Lung (tissue), 12 donors: ENCODE data around the gene MBOAT1. TPM values are rescaled to one million over a fixed set of nuclear protein-coding genes. Genes with fewer than 3 reads are reported as not detected.
"Not testable (repeated sequence)": the region's sequence is repeated elsewhere in the genome, so short reads cannot be mapped to it uniquely, and the experiment has no call there.

Experiments used
- ATAC-seq: fragments of 200-7000 bp; cut with Tn5 transposase; one replicate; pipeline ENCODE4 v1.9.1; 2020; ENCODE audit warnings: moderate number of reproducible peaks; ENCODE audit not compliant: insufficient read depth, low FRiP score
- DNase-seq, 3 donors: peaks; one replicate each; pipeline ENCODE4 v3.0.0-alpha.2; 2013 to 2017
- H3K27ac ChIP-seq, 2 donors: one replicate each; pipeline ENCODE4 v1.5.1; 2013; ENCODE audit warnings: mild to moderate bottlenecking in 2 of 2, moderate library complexity in 2 of 2, control low read depth in 1 of 2, inconsistent platforms in 1 of 2, low read depth in 1 of 2, low read length in 1 of 2
- H3K27me3 ChIP-seq, 3 donors: one replicate each; pipeline ENCODE4 v1.5.1; 2013; ENCODE audit warnings: low read length in 2 of 3; ENCODE audit not compliant: control insufficient read depth in 3 of 3, insufficient read depth in 3 of 3
- H3K36me3 ChIP-seq, 4 donors: one replicate each; pipeline ENCODE4 v1.5.1; 2013; ENCODE audit warnings: low read length in 4 of 4, mild to moderate bottlenecking in 1 of 4, moderate library complexity in 1 of 4; ENCODE audit not compliant: control insufficient read depth in 4 of 4, insufficient read depth in 4 of 4
- H3K4me1 ChIP-seq, 5 donors: one replicate each; pipeline ENCODE4 v1.5.1; 2013; ENCODE audit warnings: low read length in 5 of 5, mild to moderate bottlenecking in 2 of 5, moderate library complexity in 1 of 5; ENCODE audit not compliant: control insufficient read depth in 5 of 5, insufficient read depth in 5 of 5
- H3K4me3 ChIP-seq: one replicate; pipeline ENCODE4 v1.5.1; 2013; ENCODE audit warnings: mild to moderate bottlenecking, control low read depth, moderate library complexity
- H3K9ac ChIP-seq, 2 donors: one replicate each; pipeline ENCODE4 v1.5.1; 2013; ENCODE audit warnings: low read length in 2 of 2, control low read depth in 1 of 2; ENCODE audit not compliant: insufficient read depth in 1 of 2
- H3K9me3 ChIP-seq, 4 donors: one replicate each; pipeline ENCODE4 v1.5.1; 2013; ENCODE audit warnings: low read length in 3 of 4, mild to moderate bottlenecking in 1 of 4, moderate library complexity in 1 of 4; ENCODE audit not compliant: control insufficient read depth in 4 of 4, insufficient read depth in 3 of 4
- WGBS, 2 donors: extraction: QIAGEN DNeasy Blood & Tissue Kit; methylation state at CpG; one replicate each; pipeline ENCODE4 v1.1.7; 2013; 5-methylcytosine and 5-hydroxymethylcytosine counted together
- polyA plus RNA-seq, 2 donors: library from polyadenylated mRNA; stranded (reverse); fragments of 200-250 nt; gene quantifications; one replicate each; pipeline ENCODE4 v1.2.1, GENCODE V29; 2013
- total RNA-seq, 2 donors: library from RNA; depleted of rRNA in 1 of 2; stranded (reverse); fragments of >200 nt in 1 of 2; gene quantifications; one replicate each; pipeline ENCODE4 v1.2.1, GENCODE V29; 2014 to 2021
- TF ChIP-seq, protein P1 (sequence below): IDR thresholded peaks from 2 replicates; pipeline ENCODE4 v1.5.1; 2012; ENCODE audit warnings: mild to moderate bottlenecking; ENCODE audit errors: control extremely low read depth, extremely low read depth
- donor health status: control.
- donor health status: control.
- donor health status: Bipolar disorder and iron deficiency.
- donor health status: healthy.
- donor health status: DM: yes; HTN: yes; CAD: no.

MBOAT1 gene
- total and polyA plus RNA-seq, 4 donors, result 2.3 to 27.4 (median 8.7) TPM

- ATAC-seq, result no peak
- H3K9ac ChIP-seq, result no peak overlapping the region
- H3K27ac ChIP-seq, result no peak overlapping the region
- no peak overlapping the region for H3K4me3 ChIP-seq
- no peaks in the 10 kb centered on the region for H3K27me3 ChIP-seq
- no peaks in the 10 kb centered on the region for H3K9me3 ChIP-seq
- H3K4me1 ChIP-seq, result no peaks in the 10 kb centered on the region
- no peaks in the 10 kb centered on the region for H3K36me3 ChIP-seq
- no peak for DNase-seq
- WGBS, 2 donors, result 84 to 90% methylated on average over 6 of the region's 6 CpGs
- TF ChIP-seq, protein P1, sequence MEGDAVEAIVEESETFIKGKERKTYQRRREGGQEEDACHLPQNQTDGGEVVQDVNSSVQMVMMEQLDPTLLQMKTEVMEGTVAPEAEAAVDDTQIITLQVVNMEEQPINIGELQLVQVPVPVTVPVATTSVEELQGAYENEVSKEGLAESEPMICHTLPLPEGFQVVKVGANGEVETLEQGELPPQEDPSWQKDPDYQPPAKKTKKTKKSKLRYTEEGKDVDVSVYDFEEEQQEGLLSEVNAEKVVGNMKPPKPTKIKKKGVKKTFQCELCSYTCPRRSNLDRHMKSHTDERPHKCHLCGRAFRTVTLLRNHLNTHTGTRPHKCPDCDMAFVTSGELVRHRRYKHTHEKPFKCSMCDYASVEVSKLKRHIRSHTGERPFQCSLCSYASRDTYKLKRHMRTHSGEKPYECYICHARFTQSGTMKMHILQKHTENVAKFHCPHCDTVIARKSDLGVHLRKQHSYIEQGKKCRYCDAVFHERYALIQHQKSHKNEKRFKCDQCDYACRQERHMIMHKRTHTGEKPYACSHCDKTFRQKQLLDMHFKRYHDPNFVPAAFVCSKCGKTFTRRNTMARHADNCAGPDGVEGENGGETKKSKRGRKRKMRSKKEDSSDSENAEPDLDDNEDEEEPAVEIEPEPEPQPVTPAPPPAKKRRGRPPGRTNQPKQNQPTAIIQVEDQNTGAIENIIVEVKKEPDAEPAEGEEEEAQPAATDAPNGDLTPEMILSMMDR, result no peak
Measured at GRCh38 chr6:20252311-20252710, 40.0 kb upstream of the MBOAT1 start.

- 87 to 88% methylated on average over 5 of the region's 5 CpGs for WGBS, 2 donors
- H3K27ac ChIP-seq, result no peak overlapping the region
- no peak for ATAC-seq
- H3K4me3 ChIP-seq, result no peak overlapping the region
- H3K27me3 ChIP-seq, result no peaks in the 10 kb centered on the region
- no peaks in the 10 kb centered on the region for H3K9me3 ChIP-seq
- DNase-seq, result no peak
- H3K36me3 ChIP-seq, result no peaks in the 10 kb centered on the region
- no peaks in the 10 kb centered on the region for H3K4me1 ChIP-seq
- H3K9ac ChIP-seq, result no peak overlapping the region
- TF ChIP-seq, protein P1, result no peak
Measured at GRCh38 chr6:20251525-20251924, 39.3 kb upstream of the MBOAT1 start.

- Histone ChIP-seq H3K36me3 (no peaks in the 10 kb centered on the region), H3K27ac (no peak overlapping the region), H3K9me3 (no peaks in the 10 kb centered on the region), H3K4me3 (no peak overlapping the region), H3K27me3 (no peaks in the 10 kb centered on the region), H3K4me1 (no peaks in the 10 kb centered on the region), H3K9ac (no peak overlapping the region)
- ATAC-seq (no peak), DNase-seq (no peak)
- TF ChIP-seq, protein P1, result no peak
- WGBS, 2 donors, result 70 to 79% methylated on average over 2 of the region's 2 CpGs
Measured at GRCh38 chr6:20246125-20246524, 33.9 kb upstream of the MBOAT1 start.

DNA sequence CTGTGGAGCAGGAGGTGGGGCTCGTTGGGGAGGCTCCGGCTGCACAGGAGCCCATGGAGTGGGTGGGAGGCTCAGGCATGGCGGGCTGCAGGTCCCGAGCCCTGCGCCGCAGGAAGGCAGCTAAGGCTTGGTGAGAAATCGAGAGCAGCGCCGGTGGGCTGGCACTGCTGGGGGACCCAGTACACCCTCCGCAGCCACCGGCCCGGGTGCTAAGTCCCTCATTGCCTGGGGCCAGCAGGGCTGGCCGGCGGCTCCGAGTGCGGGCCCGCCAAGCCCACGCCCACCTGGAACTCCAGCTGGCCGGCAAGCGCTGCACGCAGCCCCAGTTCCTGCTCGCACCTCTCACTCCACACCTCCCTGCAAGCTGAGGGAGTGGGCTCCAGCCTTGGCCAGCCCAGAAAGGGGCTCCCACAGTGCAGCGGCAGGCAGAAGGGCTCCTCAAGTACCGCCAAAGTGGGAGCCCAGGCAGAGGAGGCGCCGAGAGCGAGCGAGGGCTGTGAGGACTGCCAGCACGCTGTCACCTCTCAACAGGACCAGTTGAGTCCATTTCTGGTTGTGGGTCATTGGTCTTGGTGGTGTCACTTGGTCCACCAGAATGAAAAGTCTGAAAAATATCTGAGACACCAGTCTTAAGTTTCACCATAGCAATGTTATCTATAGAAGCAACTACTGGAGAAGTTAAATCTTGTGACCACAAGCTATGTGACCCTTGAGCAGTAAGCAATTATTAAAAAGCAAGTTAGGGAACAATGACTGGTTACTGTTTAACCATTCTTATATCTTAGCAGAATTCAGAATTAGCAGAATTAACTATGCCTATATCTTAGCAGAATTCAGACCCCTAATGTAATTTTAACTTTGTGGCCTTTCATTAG is 32.8 kb upstream of the MBOAT1 start:
- not testable (repeated sequence) for H3K9me3 ChIP-seq, H3K36me3 ChIP-seq, H3K4me3 ChIP-seq, H3K27ac ChIP-seq, H3K9ac ChIP-seq, DNase-seq, H3K27me3 ChIP-seq, H3K4me1 ChIP-seq, ATAC-seq
- WGBS, 2 donors, result 96 to 97% methylated on average over 27 to 29 of the region's 29 CpGs
